Thyroid gland (tissue), 4 donors: ENCODE data around the gene GALNT10.

Experiments used
- CTCF ChIP-seq, 6 experiments: fragments of 200-600 bp in 3 of 6; fragments of 450-650 bp in 3 of 6; sonication (generic) in 3 of 6; IDR thresholded peaks; one replicate each; pipeline ENCODE4 v1.5.1; 2016 to 2019; ENCODE audit warnings: antibody characterized with exemption in 6 of 6, mild to moderate bottlenecking in 2 of 6, inconsistent platforms in 1 of 6, moderate library complexity in 1 of 6
- POLR2A ChIP-seq, 2 donors: fragments of 450-650 bp; IDR thresholded peaks; one replicate each; pipeline ENCODE4 v1.6.1; 2017; ENCODE audit warnings: antibody characterized with exemption in 2 of 2, mild to moderate bottlenecking in 2 of 2, moderate library complexity in 1 of 2

GRCh38 chr5:154373326-154373725 lies 182.8 kb downstream of the GALNT10 start:
- TF ChIP-seq CTCF (IDR thresholded peaks at IDR 0.05): no peak
- TF ChIP-seq POLR2A (IDR thresholded peaks at IDR 0.05): no peak
